GM23338 (cell line): ENCODE data around the gene SUGCT. TPM values are rescaled to one million over a fixed set of nuclear protein-coding genes. Genes with fewer than 3 reads are reported as not detected.

ENCODE experiments used
- ATAC-seq: fragments of 200-7000 bp; cut with Tn5 transposase; 3 replicates; pipeline ENCODE4 v1.9.1; 2020
- DNase-seq: peaks from one replicate; pipeline ENCODE4 v3.0.0-alpha.2; 2015; ENCODE audit warnings: low spot score
- H2AFZ ChIP-seq: fragments of 200-600 bp; sonication (generic); 2 replicates; pipeline ENCODE4 v1.8.0; 2016; ENCODE audit warnings: antibody characterized with exemption, mild to moderate bottlenecking, moderate library complexity
- H3F3A ChIP-seq: fragments of 200-600 bp; sonication (generic); replicated peaks from 2 replicates; pipeline ENCODE4 v1.8.0; 2017; ENCODE audit warnings: antibody characterized with exemption, mixed run types, low read depth
- H3K27ac ChIP-seq: fragments of 200-600 bp; sonication (generic); 2 replicates; pipeline ENCODE4 v1.6.1; 2016; ENCODE audit warnings: low read depth
- H3K27me3 ChIP-seq: fragments of 200-600 bp; sonication (generic); 2 replicates; pipeline ENCODE4 v1.8.0; 2016; ENCODE audit warnings: mild to moderate bottlenecking, mixed run types, moderate library complexity; ENCODE audit not compliant: insufficient read depth
- H3K36me3 ChIP-seq: fragments of 200-600 bp; sonication (generic); 2 replicates; pipeline ENCODE4 v1.8.0; 2016; ENCODE audit warnings: mild to moderate bottlenecking; ENCODE audit not compliant: insufficient read depth
- H3K4me1 ChIP-seq: fragments of 200-600 bp; sonication (generic); 2 replicates; pipeline ENCODE4 v1.8.0; 2016; ENCODE audit warnings: mild to moderate bottlenecking, moderate library complexity; ENCODE audit not compliant: insufficient read depth
- H3K4me2 ChIP-seq: fragments of 200-600 bp; sonication (generic); 2 replicates; pipeline ENCODE4 v1.7.1; 2017; ENCODE audit warnings: mixed run types
- H3K4me3 ChIP-seq: fragments of 200-600 bp; sonication (generic); 2 replicates; pipeline ENCODE4 v1.6.1; 2016; ENCODE audit warnings: mixed run types
- H3K79me2 ChIP-seq: fragments of 200-600 bp; sonication (generic); replicated peaks from 2 replicates; pipeline ENCODE4 v1.8.0; 2017; ENCODE audit warnings: mild to moderate bottlenecking; ENCODE audit not compliant: insufficient read depth
- H3K9me2 ChIP-seq: fragments of 200-600 bp; sonication (generic); 2 replicates; pipeline ENCODE4 v1.8.0; 2017; ENCODE audit not compliant: insufficient read depth
- H4K20me1 ChIP-seq: fragments of 200-600 bp; sonication (generic); replicated peaks from 2 replicates; pipeline ENCODE4 v1.8.0; 2017; ENCODE audit warnings: mild to moderate bottlenecking; ENCODE audit not compliant: insufficient read depth
- H3K27ac Mint-ChIP-seq: 2 replicates; pipeline ENCODE4 v1.8.0; 2020; ENCODE audit warnings: inconsistent platforms, mild to moderate bottlenecking, moderate library complexity, mixed read lengths
- H3K27me3 Mint-ChIP-seq: 3 replicates; pipeline ENCODE4 v1.8.0; 2022; ENCODE audit warnings: low read depth, mild to moderate bottlenecking, moderate library complexity, mixed read lengths, inconsistent platforms; ENCODE audit not compliant: insufficient read depth, poor library complexity
- H3K36me3 Mint-ChIP-seq: 3 replicates; pipeline ENCODE4 v1.8.0; 2021; ENCODE audit warnings: low read depth, mild to moderate bottlenecking, inconsistent platforms, moderate library complexity, mixed read lengths
- H3K4me1 Mint-ChIP-seq: 3 replicates; pipeline ENCODE4 v1.8.0; 2020; ENCODE audit warnings: mild to moderate bottlenecking, inconsistent platforms, mixed read lengths
- H3K4me3 Mint-ChIP-seq: 3 replicates; pipeline ENCODE4 v1.8.0; 2021; ENCODE audit warnings: moderate library complexity, mild to moderate bottlenecking, inconsistent platforms, mixed read lengths
- H3K9me3 Mint-ChIP-seq: 3 replicates; pipeline ENCODE4 v1.8.0; 2020; ENCODE audit warnings: moderate library complexity, mild to moderate bottlenecking, inconsistent platforms, mixed read lengths
- CTCF ChIP-seq, 2 experiments: fragments of 200-600 bp in 1 of 2; sonication (generic) in 1 of 2; conservative IDR thresholded peaks; 2 replicates each; pipeline versions ENCODE4 v1.5.1 to v1.6.1; 2016 to 2017; ENCODE audit warnings: antibody characterized with exemption in 2 of 2, low read depth in 2 of 2, mild to moderate bottlenecking in 2 of 2, moderate library complexity in 1 of 2
- EZH2 ChIP-seq: fragments of 200-600 bp; sonication (generic); IDR thresholded peaks from one replicate; pipeline ENCODE4 v1.8.0; 2017; ENCODE audit warnings: antibody characterized with exemption, mild to moderate bottlenecking, low read depth; ENCODE audit not compliant: unreplicated experiment
- EZH2phosphoT487 ChIP-seq: fragments of 200-600 bp; sonication (generic); IDR thresholded peaks from one replicate; pipeline ENCODE4 v1.8.1; 2018; ENCODE audit warnings: antibody characterized with exemption; ENCODE audit not compliant: unreplicated experiment
- JUNB ChIP-seq: IDR thresholded peaks from one replicate; pipeline ENCODE4 v1.6.1; 2016; ENCODE audit warnings: antibody characterized with exemption; ENCODE audit not compliant: unreplicated experiment
- POLR2AphosphoS5 ChIP-seq: IDR thresholded peaks from 2 replicates; pipeline ENCODE4 v1.6.1; 2016; ENCODE audit warnings: antibody characterized with exemption, low read depth
- ZNF114 ChIP-seq: fragments of 250-450 bp; sonication (Bioruptor Pico); IDR thresholded peaks from 2 replicates; pipeline ENCODE4 v1.5.0; 2020; ENCODE audit warnings: mild to moderate bottlenecking, moderate library complexity
- ZNF331 ChIP-seq: fragments of 250-450 bp; sonication (Bioruptor Pico); IDR thresholded peaks from 2 replicates; pipeline ENCODE4 v1.5.0; 2020; ENCODE audit warnings: low read depth, mild to moderate bottlenecking, moderate library complexity
- polyA plus RNA-seq: library from polyadenylated mRNA; unstranded; fragments of >200 nt; fragmentation: Nextera tagmentation; extraction: Ambion mirVana; gene quantifications from 2 replicates; pipeline ENCODE4 v1.2.1, GENCODE V29; 2016
- total RNA-seq: library from RNA; depleted of rRNA; stranded (reverse); fragments of >200 nt; shearing (Covaris generic); gene quantifications from 2 replicates; pipeline ENCODE4 v1.2.3, GENCODE V29; 2014
- TF ChIP-seq, protein P1 (sequence below): IDR thresholded peaks from 2 replicates; pipeline ENCODE4 v1.6.1; 2016; ENCODE audit warnings: antibody characterized with exemption
- TF ChIP-seq, protein P2 (sequence below): IDR thresholded peaks from one replicate; pipeline ENCODE4 v1.6.1; 2018; ENCODE audit warnings: antibody characterized with exemption; ENCODE audit not compliant: unreplicated experiment
- TF ChIP-seq, protein P3 (sequence below): fragments of 250-450 bp; sonication (Bioruptor Pico); IDR thresholded peaks from 2 replicates; pipeline ENCODE4 v1.5.0; 2020; ENCODE audit warnings: mild to moderate bottlenecking, moderate library complexity

SUGCT gene
- total and polyA plus RNA-seq, 2 experiments from 2014 or later = 4.2 to 5.6 TPM

DNA sequence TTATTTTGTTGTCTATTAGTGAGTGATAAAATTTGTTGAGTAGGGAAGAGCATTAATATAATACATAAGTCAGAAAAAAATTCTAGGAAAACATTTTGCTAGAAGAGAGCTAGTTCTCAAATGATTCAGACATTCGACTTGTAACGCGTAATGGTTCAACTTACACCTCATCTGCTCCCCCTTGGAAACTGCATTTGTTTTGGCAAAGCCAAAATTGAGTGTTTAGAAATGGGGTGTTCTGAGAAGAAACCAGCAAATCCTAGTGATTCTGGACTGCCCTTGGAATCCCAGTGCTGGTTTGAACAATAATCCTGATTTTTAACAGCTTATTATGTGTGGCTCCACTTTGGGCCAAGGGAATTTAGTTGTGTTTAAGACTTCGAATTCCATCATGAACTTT lies 475.7 kb downstream of the SUGCT start:
- DNase-seq = no peak
- TF ChIP-seq ZNF331 (CRISPR knock-in tag) (no peak), EZH2phosphoT487 (no peak), JUNB (no peak), CTCF (conservative IDR thresholded peaks at IDR 0.05; ENCODE audit: low read depth in 2 of 2) (no peak), EZH2 (no peak), ZNF114 (CRISPR knock-in tag) (no peak), POLR2AphosphoS5 (no peak)
- TF ChIP-seq, protein P1, sequence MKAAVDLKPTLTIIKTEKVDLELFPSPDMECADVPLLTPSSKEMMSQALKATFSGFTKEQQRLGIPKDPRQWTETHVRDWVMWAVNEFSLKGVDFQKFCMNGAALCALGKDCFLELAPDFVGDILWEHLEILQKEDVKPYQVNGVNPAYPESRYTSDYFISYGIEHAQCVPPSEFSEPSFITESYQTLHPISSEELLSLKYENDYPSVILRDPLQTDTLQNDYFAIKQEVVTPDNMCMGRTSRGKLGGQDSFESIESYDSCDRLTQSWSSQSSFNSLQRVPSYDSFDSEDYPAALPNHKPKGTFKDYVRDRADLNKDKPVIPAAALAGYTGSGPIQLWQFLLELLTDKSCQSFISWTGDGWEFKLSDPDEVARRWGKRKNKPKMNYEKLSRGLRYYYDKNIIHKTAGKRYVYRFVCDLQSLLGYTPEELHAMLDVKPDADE = no peak
- TF ChIP-seq, protein P2, sequence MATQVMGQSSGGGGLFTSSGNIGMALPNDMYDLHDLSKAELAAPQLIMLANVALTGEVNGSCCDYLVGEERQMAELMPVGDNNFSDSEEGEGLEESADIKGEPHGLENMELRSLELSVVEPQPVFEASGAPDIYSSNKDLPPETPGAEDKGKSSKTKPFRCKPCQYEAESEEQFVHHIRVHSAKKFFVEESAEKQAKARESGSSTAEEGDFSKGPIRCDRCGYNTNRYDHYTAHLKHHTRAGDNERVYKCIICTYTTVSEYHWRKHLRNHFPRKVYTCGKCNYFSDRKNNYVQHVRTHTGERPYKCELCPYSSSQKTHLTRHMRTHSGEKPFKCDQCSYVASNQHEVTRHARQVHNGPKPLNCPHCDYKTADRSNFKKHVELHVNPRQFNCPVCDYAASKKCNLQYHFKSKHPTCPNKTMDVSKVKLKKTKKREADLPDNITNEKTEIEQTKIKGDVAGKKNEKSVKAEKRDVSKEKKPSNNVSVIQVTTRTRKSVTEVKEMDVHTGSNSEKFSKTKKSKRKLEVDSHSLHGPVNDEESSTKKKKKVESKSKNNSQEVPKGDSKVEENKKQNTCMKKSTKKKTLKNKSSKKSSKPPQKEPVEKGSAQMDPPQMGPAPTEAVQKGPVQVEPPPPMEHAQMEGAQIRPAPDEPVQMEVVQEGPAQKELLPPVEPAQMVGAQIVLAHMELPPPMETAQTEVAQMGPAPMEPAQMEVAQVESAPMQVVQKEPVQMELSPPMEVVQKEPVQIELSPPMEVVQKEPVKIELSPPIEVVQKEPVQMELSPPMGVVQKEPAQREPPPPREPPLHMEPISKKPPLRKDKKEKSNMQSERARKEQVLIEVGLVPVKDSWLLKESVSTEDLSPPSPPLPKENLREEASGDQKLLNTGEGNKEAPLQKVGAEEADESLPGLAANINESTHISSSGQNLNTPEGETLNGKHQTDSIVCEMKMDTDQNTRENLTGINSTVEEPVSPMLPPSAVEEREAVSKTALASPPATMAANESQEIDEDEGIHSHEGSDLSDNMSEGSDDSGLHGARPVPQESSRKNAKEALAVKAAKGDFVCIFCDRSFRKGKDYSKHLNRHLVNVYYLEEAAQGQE = no peak
- TF ChIP-seq, protein P3, sequence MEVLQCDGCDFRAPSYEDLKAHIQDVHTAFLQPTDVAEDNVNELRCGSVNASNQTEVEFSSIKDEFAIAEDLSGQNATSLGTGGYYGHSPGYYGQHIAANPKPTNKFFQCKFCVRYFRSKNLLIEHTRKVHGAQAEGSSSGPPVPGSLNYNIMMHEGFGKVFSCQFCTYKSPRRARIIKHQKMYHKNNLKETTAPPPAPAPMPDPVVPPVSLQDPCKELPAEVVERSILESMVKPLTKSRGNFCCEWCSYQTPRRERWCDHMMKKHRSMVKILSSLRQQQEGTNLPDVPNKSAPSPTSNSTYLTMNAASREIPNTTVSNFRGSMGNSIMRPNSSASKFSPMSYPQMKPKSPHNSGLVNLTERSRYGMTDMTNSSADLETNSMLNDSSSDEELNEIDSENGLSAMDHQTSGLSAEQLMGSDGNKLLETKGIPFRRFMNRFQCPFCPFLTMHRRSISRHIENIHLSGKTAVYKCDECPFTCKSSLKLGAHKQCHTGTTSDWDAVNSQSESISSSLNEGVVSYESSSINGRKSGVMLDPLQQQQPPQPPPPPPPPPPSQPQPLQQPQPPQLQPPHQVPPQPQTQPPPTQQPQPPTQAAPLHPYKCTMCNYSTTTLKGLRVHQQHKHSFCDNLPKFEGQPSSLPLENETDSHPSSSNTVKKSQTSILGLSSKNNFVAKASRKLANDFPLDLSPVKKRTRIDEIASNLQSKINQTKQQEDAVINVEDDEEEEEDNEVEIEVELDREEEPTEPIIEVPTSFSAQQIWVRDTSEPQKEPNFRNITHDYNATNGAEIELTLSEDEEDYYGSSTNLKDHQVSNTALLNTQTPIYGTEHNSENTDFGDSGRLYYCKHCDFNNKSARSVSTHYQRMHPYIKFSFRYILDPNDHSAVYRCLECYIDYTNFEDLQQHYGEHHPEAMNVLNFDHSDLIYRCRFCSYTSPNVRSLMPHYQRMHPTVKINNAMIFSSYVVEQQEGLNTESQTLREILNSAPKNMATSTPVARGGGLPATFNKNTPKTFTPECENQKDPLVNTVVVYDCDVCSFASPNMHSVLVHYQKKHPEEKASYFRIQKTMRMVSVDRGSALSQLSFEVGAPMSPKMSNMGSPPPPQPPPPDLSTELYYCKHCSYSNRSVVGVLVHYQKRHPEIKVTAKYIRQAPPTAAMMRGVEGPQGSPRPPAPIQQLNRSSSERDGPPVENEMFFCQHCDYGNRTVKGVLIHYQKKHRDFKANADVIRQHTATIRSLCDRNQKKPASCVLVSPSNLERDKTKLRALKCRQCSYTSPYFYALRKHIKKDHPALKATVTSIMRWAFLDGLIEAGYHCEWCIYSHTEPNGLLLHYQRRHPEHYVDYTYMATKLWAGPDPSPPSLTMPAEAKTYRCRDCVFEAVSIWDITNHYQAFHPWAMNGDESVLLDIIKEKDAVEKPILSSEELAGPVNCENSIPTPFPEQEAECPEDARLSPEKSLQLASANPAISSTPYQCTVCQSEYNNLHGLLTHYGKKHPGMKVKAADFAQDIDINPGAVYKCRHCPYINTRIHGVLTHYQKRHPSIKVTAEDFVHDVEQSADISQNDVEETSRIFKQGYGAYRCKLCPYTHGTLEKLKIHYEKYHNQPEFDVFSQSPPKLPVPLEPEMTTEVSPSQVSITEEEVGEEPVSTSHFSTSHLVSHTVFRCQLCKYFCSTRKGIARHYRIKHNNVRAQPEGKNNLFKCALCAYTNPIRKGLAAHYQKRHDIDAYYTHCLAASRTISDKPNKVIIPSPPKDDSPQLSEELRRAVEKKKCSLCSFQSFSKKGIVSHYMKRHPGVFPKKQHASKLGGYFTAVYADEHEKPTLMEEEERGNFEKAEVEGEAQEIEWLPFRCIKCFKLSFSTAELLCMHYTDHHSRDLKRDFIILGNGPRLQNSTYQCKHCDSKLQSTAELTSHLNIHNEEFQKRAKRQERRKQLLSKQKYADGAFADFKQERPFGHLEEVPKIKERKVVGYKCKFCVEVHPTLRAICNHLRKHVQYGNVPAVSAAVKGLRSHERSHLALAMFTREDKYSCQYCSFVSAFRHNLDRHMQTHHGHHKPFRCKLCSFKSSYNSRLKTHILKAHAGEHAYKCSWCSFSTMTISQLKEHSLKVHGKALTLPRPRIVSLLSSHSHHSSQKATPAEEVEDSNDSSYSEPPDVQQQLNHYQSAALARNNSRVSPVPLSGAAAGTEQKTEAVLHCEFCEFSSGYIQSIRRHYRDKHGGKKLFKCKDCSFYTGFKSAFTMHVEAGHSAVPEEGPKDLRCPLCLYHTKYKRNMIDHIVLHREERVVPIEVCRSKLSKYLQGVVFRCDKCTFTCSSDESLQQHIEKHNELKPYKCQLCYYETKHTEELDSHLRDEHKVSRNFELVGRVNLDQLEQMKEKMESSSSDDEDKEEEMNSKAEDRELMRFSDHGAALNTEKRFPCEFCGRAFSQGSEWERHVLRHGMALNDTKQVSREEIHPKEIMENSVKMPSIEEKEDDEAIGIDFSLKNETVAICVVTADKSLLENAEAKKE (CRISPR knock-in tag) = no peak

More for the DNA sequence above, 475.7 kb downstream of the SUGCT start:
- Histone ChIP-seq H3K79me2 (no peaks in the 10 kb centered on the region), H3K27me3 (no peaks in the 10 kb centered on the region), H3K36me3 (no peaks in the 10 kb centered on the region), H3K27ac (no peak overlapping the region), H3F3A (no peaks in the 10 kb centered on the region), H3K9me2 (no peaks in the 10 kb centered on the region), H3K4me2 (no peak overlapping the region), H3K4me1 (no peaks in the 10 kb centered on the region), H4K20me1 (no peaks in the 10 kb centered on the region), H2AFZ (no peak overlapping the region), H3K4me3 (no peak overlapping the region)
- H3K4me3 Mint-ChIP-seq = no peak overlapping the region
- H3K4me1 Mint-ChIP-seq = peaks cover 6% of the 10 kb centered on the region
- ATAC-seq = no peak
- H3K36me3 Mint-ChIP-seq = no peaks in the 10 kb centered on the region
- no peaks in the 10 kb centered on the region for H3K27me3 Mint-ChIP-seq
- H3K9me3 Mint-ChIP-seq = no peaks in the 10 kb centered on the region
- no peak overlapping the region for H3K27ac Mint-ChIP-seq
